Kidney epithelial cell (primary cell): ENCODE measurements around the gene PRR5L. TPM values are rescaled to one million over a fixed set of nuclear protein-coding genes. Genes with fewer than 3 reads are reported as not detected.
"Not testable (repeated sequence)": the region's sequence is repeated elsewhere in the genome, so short reads cannot be mapped to it uniquely, and the experiment has no call there.

Experiments used
- DNase-seq: peaks from one replicate; pipeline ENCODE4 v3.0.0-alpha.2; 2010; ENCODE audit warnings: low read depth
- H3K27me3 ChIP-seq: 2 replicates; pipeline ENCODE4 v1.6.0; 2011; ENCODE audit warnings: low read length; ENCODE audit not compliant: control insufficient read depth, insufficient read depth
- H3K36me3 ChIP-seq: 2 replicates; pipeline ENCODE4 v1.5.1; 2011; ENCODE audit warnings: low read length; ENCODE audit not compliant: control insufficient read depth, insufficient read depth
- H3K4me3 ChIP-seq: 2 replicates; pipeline ENCODE4 v1.5.1; 2011; ENCODE audit warnings: low read depth, mild to moderate bottlenecking, control low read depth, low read length
- CTCF ChIP-seq: IDR thresholded peaks from 2 replicates; pipeline ENCODE4 v1.5.1; 2011; ENCODE audit warnings: mild to moderate bottlenecking, moderate library complexity, low read length, control low read depth, inconsistent platforms; ENCODE audit not compliant: insufficient read depth, poor library complexity, severe bottlenecking
- total RNA-seq: library from RNA; depleted of rRNA; stranded (reverse); fragments of >200 nt; gene quantifications from 2 replicates; pipeline ENCODE4 v1.2.3, GENCODE V29; 2015

PRR5L gene
- total RNA-seq, 1 donor from 2014 or later = 15.9 TPM

GRCh38 chr11:36478700-36479329, 182.7 kb downstream of the PRR5L start:
- H3K36me3 ChIP-seq = no peaks in the 10 kb centered on the region
- no peak for DNase-seq
- H3K4me3 ChIP-seq = no peak overlapping the region
- H3K27me3 ChIP-seq = no peaks in the 10 kb centered on the region
- peak; percentile 64 for TF ChIP-seq CTCF

GRCh38 chr11:36480833-36481232, 184.7 kb downstream of the PRR5L start:
- no peaks in the 10 kb centered on the region for H3K27me3 ChIP-seq
- no peak for TF ChIP-seq CTCF
- no peak overlapping the region for H3K4me3 ChIP-seq
- DNase-seq = no peak
- H3K36me3 ChIP-seq = no peaks in the 10 kb centered on the region

- not testable (repeated sequence) for H3K4me3 ChIP-seq, H3K36me3 ChIP-seq
These were observed 187.0 kb downstream of the PRR5L start for GRCh38 chr11:36483042-36483441.

GRCh38 chr11:36485298-36486002, 189.4 kb downstream of the PRR5L start:
- no peak for DNase-seq
- Histone ChIP-seq H3K36me3 (no peaks in the 10 kb centered on the region), H3K4me3 (no peak overlapping the region), H3K27me3 (no peaks in the 10 kb centered on the region)
- TF ChIP-seq CTCF = no peak

More at GRCh38 chr11:36483042-36483441, 187.0 kb downstream of the PRR5L start:
- DNase-seq, H3K27me3 ChIP-seq: not testable (repeated sequence)

- TF ChIP-seq CTCF = no peak
- Histone ChIP-seq H3K27me3 (no peaks in the 10 kb centered on the region), H3K36me3 (peaks cover 2% of the 10 kb centered on the region), H3K4me3 (no peak overlapping the region)
- DNase-seq = no peak
These were observed 191.5 kb downstream of the PRR5L start for GRCh38 chr11:36487619-36488018.

- no peak for TF ChIP-seq CTCF
- Histone ChIP-seq H3K4me3 (no peak overlapping the region), H3K36me3 (peaks cover 2% of the 10 kb centered on the region), H3K27me3 (no peaks in the 10 kb centered on the region)
- no peak for DNase-seq
These were observed 192.0 kb downstream of the PRR5L start for GRCh38 chr11:36488096-36488495.
